Ishikawa (cell line): ENCODE data around the gene GRHL3.

Experiments
- CEBPB ChIP-seq: IDR thresholded peaks from 2 replicates; pipeline ENCODE4 v1.6.1; 2012
- CREB1 ChIP-seq: IDR thresholded peaks from 2 replicates; pipeline ENCODE4 v1.6.1; 2012; ENCODE audit warnings: low read depth
- EGR1 ChIP-seq: IDR thresholded peaks from 2 replicates; pipeline ENCODE4 v1.6.1; 2012
- EP300 ChIP-seq: IDR thresholded peaks from 2 replicates; pipeline ENCODE4 v1.6.1; 2012; ENCODE audit warnings: borderline replicate concordance
- MAX ChIP-seq: IDR thresholded peaks from 2 replicates; pipeline ENCODE4 v1.6.1; 2012
- RAD21 ChIP-seq: IDR thresholded peaks from 2 replicates; pipeline ENCODE4 v1.6.1; 2012; ENCODE audit warnings: low read depth
- REST ChIP-seq: IDR thresholded peaks from 2 replicates; pipeline ENCODE4 v1.6.1; 2012; ENCODE audit warnings: low read depth, mild to moderate bottlenecking
- TAF1 ChIP-seq: IDR thresholded peaks from 2 replicates; pipeline ENCODE4 v1.6.1; 2012; ENCODE audit warnings: low read depth, mild to moderate bottlenecking
- TCF12 ChIP-seq: IDR thresholded peaks from 2 replicates; pipeline ENCODE4 v1.6.1; 2012; ENCODE audit warnings: low read depth
- USF1 ChIP-seq: IDR thresholded peaks from 2 replicates; pipeline ENCODE4 v1.6.1; 2012
- YY1 ChIP-seq: IDR thresholded peaks from 2 replicates; pipeline ENCODE4 v1.6.1; 2012; ENCODE audit warnings: low read depth
- ZBTB7A ChIP-seq: IDR thresholded peaks from 2 replicates; pipeline ENCODE4 v1.6.1; 2012; ENCODE audit warnings: low read depth

- TF ChIP-seq YY1 (no peak), RAD21 (no peak), TAF1 (no peak), REST (no peak), CEBPB (no peak), EP300 (no peak), TCF12 (no peak), MAX (no peak), USF1 (no peak), EGR1 (no peak), CREB1 (no peak), ZBTB7A (no peak)
These were observed 41.6 kb upstream of the GRHL3 start for GRCh38 chr1:24277420-24278169.
